T-helper 1 cell treated with Interleukin-12 subunit alpha and Interleukin-12 subunit beta and Interleukin-4 antibody, amounts not matched to agents 30 μg/mL and 1 μg/mL, for 36 hours (primary cell): Measurements from ENCODE around the gene DGKQ.
"Not testable (repeated sequence)": the region's sequence is repeated elsewhere in the genome, so short reads cannot be mapped to it uniquely, and the experiment has no call there.

Experiments used
- H3K27ac Mint-ChIP-seq: one replicate; pipeline ENCODE4 v1.8.0; 2021; ENCODE audit warnings: mild to moderate bottlenecking, mixed read lengths
- H3K27me3 Mint-ChIP-seq: one replicate; pipeline ENCODE4 v1.8.0; 2021; ENCODE audit warnings: low read depth, mixed read lengths
- H3K36me3 Mint-ChIP-seq: one replicate; pipeline ENCODE4 v1.8.0; 2021; ENCODE audit warnings: low read depth, mixed read lengths
- H3K4me1 Mint-ChIP-seq: one replicate; pipeline ENCODE4 v1.8.0; 2021; ENCODE audit warnings: low read depth, mixed read lengths
- H3K4me3 Mint-ChIP-seq: one replicate; pipeline ENCODE4 v1.8.0; 2021; ENCODE audit warnings: mild to moderate bottlenecking, moderate library complexity, mixed read lengths
- H3K9me3 Mint-ChIP-seq: one replicate; pipeline ENCODE4 v1.8.0; 2021; ENCODE audit warnings: mixed read lengths

The DGKQ gene

DNA sequence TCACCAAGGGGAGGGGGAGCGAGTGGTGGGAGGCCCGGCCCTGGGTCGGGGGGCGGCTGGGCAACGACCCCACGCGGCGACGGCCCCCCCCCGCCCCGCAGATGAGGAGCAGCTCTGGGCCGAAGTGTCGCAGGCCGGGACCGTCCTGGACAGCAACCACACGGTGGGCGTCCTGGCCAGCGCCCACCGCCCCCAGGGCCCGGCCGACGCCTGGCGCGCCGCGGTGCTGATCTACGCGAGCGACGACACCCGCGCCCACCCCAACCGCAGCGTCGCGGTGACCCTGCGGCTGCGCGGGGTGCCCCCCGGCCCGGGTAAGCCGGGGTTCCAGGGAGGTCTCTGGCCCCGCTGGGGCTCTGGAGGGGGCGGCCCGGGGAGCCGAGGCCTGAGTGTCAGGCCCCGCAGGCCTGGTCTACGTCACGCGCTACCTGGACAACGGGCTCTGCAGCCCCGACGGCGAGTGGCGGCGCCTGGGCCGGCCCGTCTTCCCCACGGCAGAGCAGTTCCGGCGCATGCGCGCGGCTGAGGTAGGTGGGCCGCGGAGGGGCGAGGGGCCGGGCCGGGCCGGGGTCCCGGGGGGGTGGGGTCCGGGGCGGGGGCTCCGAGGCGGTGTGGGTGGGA lies 29.4 kb upstream of the DGKQ start:
- no peak overlapping the region for H3K4me3 Mint-ChIP-seq
- no peaks in the 10 kb centered on the region for H3K4me1 Mint-ChIP-seq
- H3K27ac Mint-ChIP-seq, result no peak overlapping the region
- H3K36me3 Mint-ChIP-seq, result no peaks in the 10 kb centered on the region
- peaks cover 44% of the 10 kb centered on the region for H3K27me3 Mint-ChIP-seq
- H3K9me3 Mint-ChIP-seq, result no peaks in the 10 kb centered on the region

DNA sequence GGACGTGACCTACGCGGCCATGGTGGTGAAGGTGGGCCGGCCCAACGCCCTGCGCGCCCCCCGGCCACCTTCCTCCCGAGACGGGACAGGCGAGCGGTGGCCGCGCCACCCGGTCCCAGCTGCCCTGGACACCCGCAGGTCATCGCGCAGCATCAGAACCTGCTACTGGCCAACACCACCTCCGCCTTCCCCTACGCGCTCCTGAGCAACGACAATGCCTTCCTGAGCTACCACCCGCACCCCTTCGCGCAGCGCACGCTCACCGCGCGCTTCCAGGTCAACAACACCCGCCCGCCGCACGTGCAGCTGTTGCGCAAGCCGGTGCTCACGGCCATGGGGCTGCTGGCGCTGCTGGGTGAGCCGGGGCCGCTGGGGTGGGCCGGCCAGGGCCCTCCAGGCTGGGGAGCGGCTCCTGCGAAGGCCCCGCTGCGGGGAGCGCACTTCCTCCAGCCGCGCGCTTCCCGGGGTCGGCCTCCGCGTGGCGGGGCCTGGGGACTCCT lies 28.8 kb upstream of the DGKQ start:
- Mint-ChIP-seq H3K4me1 (no peaks in the 10 kb centered on the region), H3K36me3 (no peaks in the 10 kb centered on the region), H3K27me3 (peaks cover 40% of the 10 kb centered on the region), H3K9me3 (no peaks in the 10 kb centered on the region), H3K27ac (no peak overlapping the region), H3K4me3 (no peak overlapping the region)

DNA sequence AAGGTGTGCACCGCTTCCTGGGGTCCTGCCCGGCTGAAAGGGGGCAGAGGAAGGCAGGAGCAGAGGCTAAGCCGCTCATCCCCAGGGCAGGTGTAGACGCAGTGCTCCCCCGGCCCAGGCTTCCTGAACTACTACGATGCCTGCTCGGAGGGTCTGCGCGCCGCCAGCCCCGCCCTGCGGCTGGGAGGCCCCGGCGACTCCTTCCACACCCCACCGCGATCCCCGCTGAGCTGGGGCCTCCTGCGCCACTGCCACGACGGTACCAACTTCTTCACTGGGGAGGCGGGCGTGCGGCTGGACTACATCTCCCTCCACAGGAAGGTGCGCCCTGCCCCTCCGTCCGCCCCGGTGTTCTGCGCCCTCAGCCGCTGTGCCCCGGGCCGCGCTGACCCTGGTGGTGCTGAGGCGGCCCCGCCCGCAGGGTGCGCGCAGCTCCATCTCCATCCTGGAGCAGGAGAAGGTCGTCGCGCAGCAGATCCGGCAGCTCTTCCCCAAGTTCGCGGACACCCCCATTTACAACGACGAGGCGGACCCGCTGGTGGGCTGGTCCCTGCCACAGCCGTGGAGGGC lies 28.3 kb upstream of the DGKQ start:
- H3K36me3 Mint-ChIP-seq, result no peaks in the 10 kb centered on the region
- no peaks in the 10 kb centered on the region for H3K9me3 Mint-ChIP-seq
- peaks cover 39% of the 10 kb centered on the region for H3K27me3 Mint-ChIP-seq
- H3K4me3 Mint-ChIP-seq, result no peak overlapping the region
- H3K27ac Mint-ChIP-seq, result no peak overlapping the region
- no peaks in the 10 kb centered on the region for H3K4me1 Mint-ChIP-seq

DNA sequence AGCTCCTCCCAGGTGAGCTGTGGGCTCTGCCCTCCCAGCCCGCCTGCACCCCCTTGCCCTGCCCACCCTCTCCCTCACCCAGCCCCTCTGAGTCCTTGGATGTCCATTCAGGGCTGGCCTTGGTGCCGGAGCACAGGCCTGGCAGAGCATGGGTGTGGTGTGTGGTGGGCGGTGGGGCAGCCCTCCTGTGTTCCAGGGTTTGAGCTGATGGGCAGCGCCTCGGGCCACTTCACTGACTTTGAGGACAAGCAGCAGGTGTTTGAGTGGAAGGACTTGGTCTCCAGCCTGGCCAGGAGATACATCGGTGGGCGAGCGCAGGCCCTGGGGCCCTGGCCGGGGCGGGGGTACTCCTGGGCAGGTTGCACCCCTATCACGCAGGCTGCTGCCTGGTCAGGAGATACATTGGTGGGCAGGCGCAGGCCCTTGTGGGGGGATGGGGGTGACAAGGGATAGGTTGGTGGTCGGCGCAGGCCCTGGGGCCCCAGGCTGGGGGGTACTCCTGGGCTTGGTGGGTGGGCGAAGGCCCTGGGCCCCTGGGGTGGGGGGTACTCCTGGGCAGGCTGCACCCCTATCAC lies 27.4 kb upstream of the DGKQ start:
- Mint-ChIP-seq H3K27me3 (peaks cover 39% of the 10 kb centered on the region), H3K4me1 (no peaks in the 10 kb centered on the region), H3K36me3 (no peaks in the 10 kb centered on the region), H3K9me3 (no peaks in the 10 kb centered on the region), H3K27ac (no peak overlapping the region), H3K4me3 (no peak overlapping the region)

DNA sequence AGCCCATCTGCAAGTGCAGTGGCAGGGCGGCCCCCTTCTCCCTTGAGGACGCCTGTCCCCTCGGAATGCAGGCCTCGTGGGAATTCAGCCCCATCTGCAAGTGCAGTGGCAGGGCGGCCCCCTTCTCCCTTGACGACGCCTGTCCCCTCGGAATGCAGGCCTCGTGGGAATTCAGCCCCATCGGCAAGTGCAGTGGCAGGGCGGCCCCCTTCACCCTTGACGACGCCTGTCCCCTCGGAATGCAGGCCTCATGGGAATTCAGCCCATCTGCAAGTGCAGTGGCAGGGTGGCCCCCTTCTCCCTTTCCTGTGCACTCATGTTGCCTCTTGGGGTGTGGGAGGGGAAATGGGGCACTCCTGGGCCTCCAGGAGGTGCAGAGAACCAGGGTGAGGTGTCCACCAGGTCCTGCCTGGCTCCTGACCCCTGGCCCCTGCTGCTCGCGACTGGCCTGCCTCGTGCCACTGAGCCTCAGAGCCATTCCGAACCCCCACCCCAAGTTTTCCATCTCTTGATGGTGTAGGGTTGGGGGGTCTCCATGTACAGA lies 26.6 kb upstream of the DGKQ start:
- H3K9me3 Mint-ChIP-seq, result no peaks in the 10 kb centered on the region
- H3K27me3 Mint-ChIP-seq, result peaks cover 43% of the 10 kb centered on the region
- no peaks in the 10 kb centered on the region for H3K4me1 Mint-ChIP-seq
- no peak overlapping the region for H3K27ac Mint-ChIP-seq
- no peak overlapping the region for H3K4me3 Mint-ChIP-seq
- H3K36me3 Mint-ChIP-seq, result no peaks in the 10 kb centered on the region

DNA sequence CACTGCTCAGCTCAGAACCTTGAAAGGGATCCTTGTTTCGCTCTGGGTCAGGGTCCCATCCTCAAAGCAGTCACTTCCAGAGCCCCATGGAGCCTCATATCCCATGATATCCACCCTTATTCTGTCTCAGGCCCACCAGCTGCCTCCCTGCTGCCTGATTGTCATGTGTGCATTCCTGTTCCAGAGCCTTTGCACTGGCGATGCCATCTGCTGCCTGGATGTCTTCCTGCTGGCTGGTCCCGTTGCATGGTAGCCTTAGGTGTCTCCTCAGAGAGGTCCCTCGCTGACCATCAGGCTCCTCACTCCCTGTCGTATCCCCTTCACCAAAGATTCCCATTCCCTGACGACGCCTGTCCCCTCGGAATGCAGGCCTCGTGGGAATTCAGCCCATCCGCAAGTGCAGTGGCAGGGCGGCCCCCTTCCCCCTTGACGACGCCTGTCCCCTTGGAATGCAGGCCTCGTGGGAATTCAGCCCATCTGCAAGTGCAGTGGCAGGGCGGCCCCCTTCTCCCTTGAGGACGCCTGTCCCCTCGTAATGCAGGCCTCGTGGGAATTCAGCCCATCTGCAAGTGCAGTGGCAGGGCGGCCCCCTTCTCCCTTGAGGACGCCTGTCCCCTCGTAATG lies 26.0 kb upstream of the DGKQ start:
- not testable (repeated sequence) for H3K9me3 Mint-ChIP-seq, H3K36me3 Mint-ChIP-seq, H3K4me1 Mint-ChIP-seq, H3K4me3 Mint-ChIP-seq, H3K27ac Mint-ChIP-seq
- peaks cover 38% of the 10 kb centered on the region for H3K27me3 Mint-ChIP-seq

DNA sequence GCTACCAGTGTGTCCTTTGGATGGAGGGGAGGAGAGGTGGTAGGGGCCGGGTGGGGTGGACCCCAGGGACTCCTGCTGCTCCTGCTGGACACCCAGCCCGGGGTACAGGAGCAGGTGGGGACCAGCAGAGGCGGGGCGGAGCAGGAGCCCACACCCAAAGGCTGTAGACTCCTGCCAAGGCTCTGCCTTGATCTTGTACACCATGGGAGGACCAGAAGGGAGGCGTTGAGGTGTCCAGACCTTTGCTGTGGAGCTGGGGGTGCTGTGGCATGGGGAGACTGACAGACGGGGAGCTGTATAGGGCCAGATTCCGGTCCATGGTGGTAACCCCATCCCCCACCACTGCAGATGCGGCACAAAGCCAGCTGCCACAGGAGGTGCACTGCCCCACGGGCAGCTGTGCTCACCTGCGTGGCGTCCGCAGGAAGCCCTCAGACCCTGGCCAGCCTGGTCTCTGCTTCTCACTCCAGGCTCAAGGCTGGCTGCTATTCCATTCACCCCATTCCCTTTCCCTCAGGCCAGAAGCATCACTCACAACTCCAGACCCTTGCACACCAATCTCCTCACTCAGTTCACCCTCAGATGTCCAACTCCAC lies 24.8 kb upstream of the DGKQ start:
- no peak overlapping the region for H3K27ac Mint-ChIP-seq
- no peaks in the 10 kb centered on the region for H3K9me3 Mint-ChIP-seq
- H3K4me1 Mint-ChIP-seq, result no peaks in the 10 kb centered on the region

DNA sequence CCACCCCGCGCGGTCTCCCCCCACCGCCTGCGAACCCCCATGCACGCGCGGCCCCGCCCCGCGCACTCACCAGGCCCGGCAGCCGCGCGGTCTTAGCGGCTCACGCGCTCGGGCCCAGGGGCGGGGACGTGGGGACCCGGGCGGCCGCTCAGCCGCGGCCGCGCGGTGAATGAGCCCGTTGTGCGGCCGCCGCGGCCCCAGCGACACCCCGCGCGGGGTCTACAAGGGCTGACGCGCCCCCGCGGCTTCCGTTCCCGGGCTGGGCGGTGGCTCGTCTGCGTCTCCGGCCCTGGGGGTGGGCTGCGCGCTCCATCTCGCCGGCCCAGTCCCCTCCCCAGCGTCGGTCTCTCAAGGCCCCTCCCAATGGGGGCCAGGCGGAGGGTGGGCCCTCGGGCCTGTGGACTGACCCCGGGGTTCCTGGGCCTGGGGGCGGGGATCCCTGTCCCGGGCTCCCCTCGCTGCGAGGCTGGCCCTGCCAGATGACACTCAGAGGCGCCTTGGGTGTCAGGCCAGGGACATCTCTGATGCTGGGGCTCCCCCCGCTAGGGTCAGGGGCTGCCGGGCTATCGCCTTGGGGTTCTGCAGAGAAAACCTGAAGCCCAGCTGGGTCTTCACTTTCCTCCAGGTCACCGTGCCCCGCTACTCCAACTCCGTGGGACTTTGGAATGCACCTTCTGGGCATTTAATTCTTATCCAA lies 24.2 kb upstream of the DGKQ start:
- Mint-ChIP-seq H3K27me3 (peaks cover 38% of the 10 kb centered on the region), H3K27ac (no peak overlapping the region), H3K4me3 (no peak overlapping the region)

More for the DNA sequence above, 24.8 kb upstream of the DGKQ start:
- peaks cover 38% of the 10 kb centered on the region for H3K27me3 Mint-ChIP-seq
- H3K4me3 Mint-ChIP-seq, result no peak overlapping the region
- H3K36me3 Mint-ChIP-seq, result no peaks in the 10 kb centered on the region

DNA sequence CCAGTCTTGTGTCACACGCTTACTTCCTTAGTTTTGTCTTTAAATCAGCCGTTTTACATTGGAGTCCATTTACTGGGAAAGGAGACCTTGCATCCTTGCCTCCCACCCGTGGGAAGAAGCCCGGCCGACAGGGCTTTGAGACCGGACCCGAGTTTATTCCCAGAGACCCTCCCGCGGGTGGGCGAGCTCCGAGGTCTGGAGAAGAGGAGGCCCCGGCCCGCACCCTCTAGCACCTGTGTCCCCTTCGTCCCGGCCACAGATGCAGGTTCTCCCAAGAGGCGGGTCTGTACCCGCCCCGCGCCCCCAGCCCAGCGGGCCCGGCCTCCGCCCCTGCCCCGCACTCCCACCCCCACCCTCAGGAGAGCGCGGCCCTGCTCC lies 23.6 kb upstream of the DGKQ start:
- H3K27me3 Mint-ChIP-seq, result peaks cover 34% of the 10 kb centered on the region
- no peaks in the 10 kb centered on the region for H3K9me3 Mint-ChIP-seq
- H3K4me3 Mint-ChIP-seq, result no peak overlapping the region
- no peaks in the 10 kb centered on the region for H3K36me3 Mint-ChIP-seq
- H3K27ac Mint-ChIP-seq, result no peak overlapping the region
- no peaks in the 10 kb centered on the region for H3K4me1 Mint-ChIP-seq

More for the DNA sequence above, 24.2 kb upstream of the DGKQ start:
- H3K36me3 Mint-ChIP-seq, result no peaks in the 10 kb centered on the region
- H3K4me1 Mint-ChIP-seq, result no peaks in the 10 kb centered on the region
- H3K9me3 Mint-ChIP-seq, result no peaks in the 10 kb centered on the region

DNA sequence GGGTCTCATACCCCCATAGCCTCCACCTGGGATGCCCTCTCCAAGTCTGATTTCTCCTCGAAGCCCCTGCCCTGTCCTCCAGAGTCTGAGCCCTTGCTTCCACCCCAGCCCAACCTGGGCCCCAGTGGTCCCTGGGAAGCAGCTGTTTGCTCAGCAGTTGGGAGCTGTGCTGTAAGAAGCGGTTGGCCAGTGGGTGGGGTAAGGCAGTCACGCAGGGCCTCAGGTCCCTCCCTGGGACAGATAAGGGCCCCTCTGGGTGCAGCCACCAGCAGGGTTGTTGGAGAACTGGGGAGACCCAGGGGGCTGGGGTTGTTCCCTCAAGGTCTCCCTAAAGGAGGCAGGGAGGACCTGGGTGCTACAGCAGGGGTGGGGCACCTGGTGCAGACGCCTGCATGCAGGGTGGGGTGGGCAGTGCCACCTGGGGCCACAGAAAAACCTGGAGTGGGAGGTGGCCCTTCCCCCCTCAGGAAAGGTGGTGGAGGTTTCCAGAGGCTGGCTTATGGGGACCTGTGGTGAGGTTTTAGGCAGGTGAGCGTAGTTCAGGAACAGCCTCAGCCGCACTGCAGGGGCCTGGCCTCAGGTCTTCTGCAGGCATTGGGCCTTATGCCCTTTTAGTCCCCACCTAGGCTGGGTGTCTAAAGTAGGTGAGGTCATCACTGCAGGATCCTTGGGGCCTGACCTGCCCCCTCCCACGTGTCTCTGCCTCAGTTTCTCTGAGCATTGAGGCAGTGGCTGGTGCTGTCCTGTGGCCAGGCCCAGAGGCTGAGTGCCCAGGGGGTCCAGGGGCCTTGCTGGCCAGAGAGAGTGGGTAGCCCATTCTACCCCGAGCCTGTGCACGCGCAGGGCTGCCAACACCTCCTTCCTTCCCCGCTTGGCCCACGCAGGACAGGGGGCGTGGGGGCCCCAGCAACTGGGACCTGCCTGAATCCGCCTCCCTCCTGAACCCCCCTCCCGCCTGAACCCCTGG lies 22.9 kb upstream of the DGKQ start:
- Mint-ChIP-seq H3K4me1 (no peaks in the 10 kb centered on the region), H3K4me3 (no peak overlapping the region), H3K27ac (no peak overlapping the region), H3K36me3 (no peaks in the 10 kb centered on the region), H3K27me3 (peaks cover 31% of the 10 kb centered on the region), H3K9me3 (no peaks in the 10 kb centered on the region)

DNA sequence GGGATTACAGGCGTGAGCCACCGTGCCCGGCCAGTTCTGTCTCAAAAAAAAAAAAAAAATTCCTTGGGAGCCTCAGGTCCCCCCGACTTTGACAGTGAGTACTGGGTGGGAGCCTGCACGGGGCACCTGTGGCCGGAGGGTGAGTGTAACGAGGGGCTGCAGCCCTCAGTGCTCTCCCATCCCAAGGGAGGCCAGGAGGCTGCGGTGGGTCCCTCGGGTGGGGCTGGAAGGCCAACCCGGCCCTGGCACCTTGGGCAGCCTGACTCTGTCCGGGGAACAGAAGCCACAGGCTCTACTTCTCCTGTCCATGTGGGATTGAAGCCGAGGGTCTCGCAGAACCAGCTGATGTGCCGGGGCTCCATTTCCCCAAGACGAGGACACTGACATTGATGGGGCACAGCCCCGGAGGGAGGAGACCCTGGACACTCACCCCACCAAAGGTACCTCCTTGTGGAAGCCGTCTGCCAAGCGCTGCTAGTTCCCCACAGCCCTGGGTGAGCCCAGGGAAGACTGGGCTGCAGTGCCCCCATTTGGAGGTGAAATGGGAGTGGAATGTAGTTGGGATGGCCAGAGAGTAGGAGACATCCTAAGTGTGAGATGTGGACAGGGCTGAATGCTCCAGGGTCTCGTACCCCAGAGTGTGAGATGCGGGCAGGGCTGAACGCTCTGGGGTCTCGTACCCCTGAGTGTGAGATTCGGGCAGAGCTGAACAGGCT lies 22.1 kb upstream of the DGKQ start:
- peaks cover 30% of the 10 kb centered on the region for H3K27me3 Mint-ChIP-seq
- H3K36me3 Mint-ChIP-seq, result no peaks in the 10 kb centered on the region
- H3K4me3 Mint-ChIP-seq, result no peak overlapping the region
- H3K27ac Mint-ChIP-seq, result no peak overlapping the region
- H3K9me3 Mint-ChIP-seq, result no peaks in the 10 kb centered on the region
- H3K4me1 Mint-ChIP-seq, result no peaks in the 10 kb centered on the region

DNA sequence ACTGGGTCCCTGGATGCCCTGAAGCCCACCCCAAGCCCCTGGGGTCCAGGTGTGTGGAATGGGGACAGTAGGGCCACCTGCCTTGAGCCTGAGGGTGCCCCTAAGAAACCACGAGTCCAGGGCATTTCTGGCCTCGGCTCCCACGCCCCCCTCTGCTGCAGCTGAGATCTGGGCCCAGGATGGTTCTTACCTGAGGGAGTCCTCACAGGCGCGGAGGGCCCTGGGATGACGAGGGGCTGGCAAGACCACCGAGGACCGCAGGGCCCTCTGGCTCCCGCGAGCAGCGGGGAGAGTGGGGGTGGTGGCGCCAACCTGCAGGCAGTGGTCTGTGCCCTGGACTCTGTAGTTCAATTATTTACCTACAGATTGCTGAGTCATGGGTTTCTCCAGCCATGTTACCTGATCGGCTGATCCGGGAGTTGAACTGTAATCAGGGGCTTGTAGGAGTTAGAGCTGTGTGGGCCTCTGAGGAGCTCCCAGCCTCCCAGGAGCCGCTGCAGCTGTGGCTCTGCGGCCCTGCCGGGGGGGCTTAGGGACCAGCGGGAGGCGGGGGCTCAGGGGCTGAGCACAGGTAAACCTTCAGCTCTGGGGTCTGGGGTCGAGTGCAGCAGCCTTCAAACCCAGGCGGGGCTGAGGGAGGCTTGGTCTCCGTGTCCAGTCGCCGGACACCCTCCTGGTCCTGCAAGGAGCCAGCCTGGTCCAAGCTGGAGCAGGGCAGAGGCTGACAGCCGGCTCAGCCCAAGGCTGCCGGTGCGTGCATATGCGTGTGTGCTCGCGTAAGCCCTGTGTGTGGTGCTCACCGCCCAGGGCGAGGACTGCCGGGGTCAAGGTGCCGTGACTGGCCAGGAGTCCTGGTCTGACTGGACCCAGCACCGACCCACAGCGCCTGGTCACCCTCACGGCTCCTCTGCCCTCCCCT lies 20.0 kb upstream of the DGKQ start, which contains the start of gene SLC26A1:
SLC26A1 (minus strand) TSS at position 294 of the 919 bp plus-strand sequence. CDS start 1,701 bp downstream, outside the sequence.
- Mint-ChIP-seq H3K27me3 (peaks cover 20% of the 10 kb centered on the region), H3K27ac (no peak within 1 kb of the TSS), H3K9me3 (no peaks in the 10 kb centered on the region), H3K36me3 (no peaks in the 10 kb centered on the region), H3K4me3 (no peak within 1 kb of the TSS), H3K4me1 (no peaks in the 10 kb centered on the region)
